ENCODE data around the gene MRPL32.
"Not testable (repeated sequence)": the region's sequence is repeated elsewhere in the genome, so short reads cannot be mapped to it uniquely, and the experiment has no call there.

MRPL32 gene

DNA sequence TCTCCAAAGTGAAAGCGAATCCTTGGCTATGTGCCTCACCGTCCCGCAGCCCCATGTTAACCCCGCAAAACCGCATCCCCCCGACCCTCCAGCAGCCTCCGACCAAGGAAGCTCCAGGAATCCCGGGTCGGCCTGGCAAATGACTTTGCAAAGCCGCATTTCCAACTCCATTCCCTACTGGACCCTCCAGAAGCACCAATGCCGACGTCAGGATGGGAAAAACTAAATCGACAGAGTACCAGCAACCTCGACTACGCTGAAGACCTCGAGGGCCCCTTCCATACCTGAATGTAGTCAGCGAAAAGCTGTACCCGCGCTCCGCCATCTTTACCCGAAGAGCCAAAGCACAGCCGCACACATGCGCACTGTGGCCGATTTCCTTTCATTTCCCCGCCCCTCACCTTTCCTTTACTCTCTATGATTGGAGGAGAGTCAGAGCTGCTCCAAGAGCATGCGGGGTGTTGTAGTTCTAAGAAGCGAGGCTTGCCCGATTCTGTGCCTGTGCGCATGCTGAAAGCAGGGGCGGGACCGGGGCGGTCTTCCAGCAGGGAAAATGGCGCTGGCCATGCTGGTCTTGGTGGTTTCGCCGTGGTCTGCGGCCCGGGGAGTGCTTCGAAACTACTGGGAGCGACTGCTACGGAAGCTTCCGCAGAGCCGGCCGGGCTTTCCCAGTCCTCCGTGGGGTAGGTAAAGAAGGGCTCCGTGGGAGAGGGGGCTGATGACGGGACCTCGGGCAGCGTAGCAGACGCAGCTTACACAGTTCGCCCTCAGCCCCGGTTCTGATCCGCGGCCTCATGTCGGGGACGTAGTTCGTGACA lies at the start of gene MRPL32, which contains the start of gene PSMA2:
Gene MRPL32 (plus strand): TSS at position 543 of the 818 bp plus-strand sequence. CDS start 11 bp downstream, at position 554.
Gene PSMA2 (minus strand): TSS at position 341 of the 818 bp plus-strand sequence. CDS start 16 bp downstream, at position 325.
- TF ChIP-seq, protein P1, sequence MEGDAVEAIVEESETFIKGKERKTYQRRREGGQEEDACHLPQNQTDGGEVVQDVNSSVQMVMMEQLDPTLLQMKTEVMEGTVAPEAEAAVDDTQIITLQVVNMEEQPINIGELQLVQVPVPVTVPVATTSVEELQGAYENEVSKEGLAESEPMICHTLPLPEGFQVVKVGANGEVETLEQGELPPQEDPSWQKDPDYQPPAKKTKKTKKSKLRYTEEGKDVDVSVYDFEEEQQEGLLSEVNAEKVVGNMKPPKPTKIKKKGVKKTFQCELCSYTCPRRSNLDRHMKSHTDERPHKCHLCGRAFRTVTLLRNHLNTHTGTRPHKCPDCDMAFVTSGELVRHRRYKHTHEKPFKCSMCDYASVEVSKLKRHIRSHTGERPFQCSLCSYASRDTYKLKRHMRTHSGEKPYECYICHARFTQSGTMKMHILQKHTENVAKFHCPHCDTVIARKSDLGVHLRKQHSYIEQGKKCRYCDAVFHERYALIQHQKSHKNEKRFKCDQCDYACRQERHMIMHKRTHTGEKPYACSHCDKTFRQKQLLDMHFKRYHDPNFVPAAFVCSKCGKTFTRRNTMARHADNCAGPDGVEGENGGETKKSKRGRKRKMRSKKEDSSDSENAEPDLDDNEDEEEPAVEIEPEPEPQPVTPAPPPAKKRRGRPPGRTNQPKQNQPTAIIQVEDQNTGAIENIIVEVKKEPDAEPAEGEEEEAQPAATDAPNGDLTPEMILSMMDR (conservative IDR thresholded peaks at IDR 0.05; ENCODE audit: low read depth, low read length), result no peak
- peak within 1 kb of the TSS; percentile 96 for H3K4me3 ChIP-seq (ENCODE audit: low read length)
- peak; percentile 91 for DNase-seq (ENCODE audit: low read depth)

- TF ChIP-seq, protein P1 (conservative IDR thresholded peaks at IDR 0.05; ENCODE audit: low read depth, low read length), result no peak
- DNase-seq (ENCODE audit: low read depth), result peak; percentile 5
- no peak overlapping the region for H3K4me3 ChIP-seq (ENCODE audit: low read length)
Measured at GRCh38 chr7:42883950-42884349, 48.2 kb upstream of the MRPL32 start.

GRCh38 chr7:42885183-42885582 lies 47.0 kb upstream of the MRPL32 start:
- H3K4me3 ChIP-seq (ENCODE audit: low read length); DNase-seq (ENCODE audit: low read depth): not testable (repeated sequence)

- TF ChIP-seq, protein P1 (conservative IDR thresholded peaks at IDR 0.05; ENCODE audit: low read depth, low read length), result peak; percentile 41
- no peak overlapping the region for H3K4me3 ChIP-seq (ENCODE audit: low read length)
- no peak for DNase-seq (ENCODE audit: low read depth)
Measured at GRCh38 chr7:42886129-42886528, 46.0 kb upstream of the MRPL32 start.

GRCh38 chr7:42886893-42887505 lies 45.2 kb upstream of the MRPL32 start:
- H3K4me3 ChIP-seq (ENCODE audit: low read length), result no peak overlapping the region
- TF ChIP-seq, protein P1 (conservative IDR thresholded peaks at IDR 0.05; ENCODE audit: low read depth, low read length), result no peak
- DNase-seq (ENCODE audit: low read depth), result no peak

- no peak for DNase-seq (ENCODE audit: low read depth)
- H3K4me3 ChIP-seq (ENCODE audit: low read length), result no peak overlapping the region
- TF ChIP-seq, protein P1 (conservative IDR thresholded peaks at IDR 0.05; ENCODE audit: low read depth, low read length), result no peak
Measured at GRCh38 chr7:42893346-42894240, 38.6 kb upstream of the MRPL32 start.

- TF ChIP-seq, protein P1 (conservative IDR thresholded peaks at IDR 0.05; ENCODE audit: low read depth, low read length), result no peak
- DNase-seq (ENCODE audit: low read depth), result no peak
Measured at GRCh38 chr7:42900842-42901241, 31.3 kb upstream of the MRPL32 start.

More at GRCh38 chr7:42900842-42901241, 31.3 kb upstream of the MRPL32 start:
- no peak overlapping the region for H3K4me3 ChIP-seq (ENCODE audit: low read length)

Measured in retinal pigment epithelial cell (primary cell).